Measurements from ENCODE around the gene RAB22A. TPM values are rescaled to one million over a fixed set of nuclear protein-coding genes. Genes with fewer than 3 reads are reported as not detected.

RAB22A gene
- total and polyA plus RNA-seq, 2 donors (not counting 3 experiments of a cell fraction or from before 2014, with no cell fraction given) = 8.6 to 16.3 TPM

DNA sequence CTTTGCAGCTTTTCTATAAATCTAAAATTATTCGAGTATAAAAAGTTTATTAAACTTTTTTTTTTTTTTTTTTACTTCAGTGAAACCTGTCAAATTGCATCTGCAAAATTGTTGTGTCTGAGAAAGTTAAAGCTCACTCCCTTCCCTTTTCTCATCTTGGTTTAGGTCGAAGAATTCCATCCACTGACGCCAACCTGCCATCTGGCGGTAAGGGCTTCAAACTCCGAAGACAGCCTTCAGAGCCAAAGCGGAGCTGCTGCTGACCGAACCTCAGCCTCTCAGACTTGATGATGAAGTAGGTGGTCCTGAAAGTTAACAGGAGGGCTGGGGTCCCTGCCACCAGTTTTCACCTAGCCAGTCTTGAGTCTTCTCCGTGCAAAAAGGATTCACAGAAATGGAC lies 49.9 kb downstream of the RAB22A start:
- DNase-seq (ENCODE audit: low read depth, low spot score) (no peak), FAIRE-seq (no peak)
- CTCF ChIA-PET = interaction anchor here (0.7 to 2.3 kb wide), 3 partner anchors 11 to 18 kb away, joined by 3 to 8 read pairs (median 3); no protein-coding TSS in a partner anchor
- peaks cover 4% of the 10 kb centered on the region for H3K9me1 ChIP-seq (replicated peaks; ENCODE audit: control insufficient read depth, extremely low read depth, insufficient read depth, low read length)
- no peak overlapping the region for H3K27ac ChIP-seq (ENCODE audit: insufficient read depth, low read depth, low read length)
- POLR2A ChIA-PET = interaction anchor here (0.5 to 0.6 kb wide), 2 partner anchors 22 to 554 kb away, joined by 3 read pairs; no protein-coding TSS in a partner anchor
- dilution Hi-C loops (cut with MboI; ENCODE audit: extremely low pct_ligation_motif_present, low sequenced_read_pairs) = no loop called here
- peaks cover 7% of the 10 kb centered on the region for H3K4me1 ChIP-seq (ENCODE audit: control insufficient read depth, extremely low read depth, insufficient read depth, low read length)
- H3K36me3 ChIP-seq (ENCODE audit: control insufficient read depth in 2 of 2, extremely low read depth in 1 of 2, insufficient read depth in 2 of 2, low read length in 2 of 2) = peaks cover 10 to 15% of the 10 kb centered on the region in 2 experiments
- no peak overlapping the region for H2AFZ ChIP-seq (ENCODE audit: low read depth, low read length)
- H3K9ac ChIP-seq (replicated peaks; ENCODE audit: extremely low read depth, insufficient read depth, low read length) = no peak overlapping the region
- H3K4me3 ChIP-seq (replicated peaks in 1 of 3; ENCODE audit: insufficient read depth in 1 of 3, low read depth in 1 of 3, low read length in 3 of 3) = no peak overlapping the region
- no peak overlapping the region for H3K4me2 ChIP-seq (ENCODE audit: insufficient read depth, low read length)
- H3K27me3 ChIP-seq (ENCODE audit: control insufficient read depth in 2 of 2, insufficient read depth in 2 of 2, low read length in 2 of 2) = no peaks in the 10 kb centered on the region
- no TSS peak for BruUV-seq (replicated peaks)
- no peaks in the 10 kb centered on the region for H4K20me1 ChIP-seq (replicated peaks; ENCODE audit: control insufficient read depth, extremely low read depth, insufficient read depth, low read length)
- H3K79me2 ChIP-seq (ENCODE audit: control insufficient read depth, insufficient read depth, low read length) = no peaks in the 10 kb centered on the region
- H3K9me3 ChIP-seq (replicated peaks; ENCODE audit: control insufficient read depth, insufficient read depth, low read length) = no peaks in the 10 kb centered on the region
- intact Hi-C loops (cut with micrococcal nuclease) = no loop called here
- no peak for TF ChIP-seq MYC (IDR thresholded peaks at IDR 0.05; ENCODE audit: low read depth, low read length)
- TF ChIP-seq, protein P1, sequence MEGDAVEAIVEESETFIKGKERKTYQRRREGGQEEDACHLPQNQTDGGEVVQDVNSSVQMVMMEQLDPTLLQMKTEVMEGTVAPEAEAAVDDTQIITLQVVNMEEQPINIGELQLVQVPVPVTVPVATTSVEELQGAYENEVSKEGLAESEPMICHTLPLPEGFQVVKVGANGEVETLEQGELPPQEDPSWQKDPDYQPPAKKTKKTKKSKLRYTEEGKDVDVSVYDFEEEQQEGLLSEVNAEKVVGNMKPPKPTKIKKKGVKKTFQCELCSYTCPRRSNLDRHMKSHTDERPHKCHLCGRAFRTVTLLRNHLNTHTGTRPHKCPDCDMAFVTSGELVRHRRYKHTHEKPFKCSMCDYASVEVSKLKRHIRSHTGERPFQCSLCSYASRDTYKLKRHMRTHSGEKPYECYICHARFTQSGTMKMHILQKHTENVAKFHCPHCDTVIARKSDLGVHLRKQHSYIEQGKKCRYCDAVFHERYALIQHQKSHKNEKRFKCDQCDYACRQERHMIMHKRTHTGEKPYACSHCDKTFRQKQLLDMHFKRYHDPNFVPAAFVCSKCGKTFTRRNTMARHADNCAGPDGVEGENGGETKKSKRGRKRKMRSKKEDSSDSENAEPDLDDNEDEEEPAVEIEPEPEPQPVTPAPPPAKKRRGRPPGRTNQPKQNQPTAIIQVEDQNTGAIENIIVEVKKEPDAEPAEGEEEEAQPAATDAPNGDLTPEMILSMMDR (IDR thresholded peaks at IDR 0.05; ENCODE audit: extremely low read depth in 1 of 2, insufficient read depth in 1 of 2, low read depth in 1 of 2, low read length in 2 of 2) = no peak
- no peak for TF ChIP-seq FOS (IDR thresholded peaks at IDR 0.05; ENCODE audit: borderline replicate concordance, insufficient read depth, low read length)
- TF ChIP-seq POLR2AphosphoS5 (IDR thresholded peaks at IDR 0.05; ENCODE audit: insufficient read depth, low read depth, low read length) = no peak
- TF ChIP-seq JUN (IDR thresholded peaks at IDR 0.05; ENCODE audit: borderline replicate concordance, insufficient read depth, insufficient read length, low read depth) = no peak
- no peak for TF ChIP-seq GATA2 (IDR thresholded peaks at IDR 0.05; ENCODE audit: insufficient read depth, insufficient read length, low read depth, low read length)
- no peak for TF ChIP-seq EZH2 (IDR thresholded peaks at IDR 0.05; ENCODE audit: borderline replicate concordance, low read depth, low read length, severe bottlenecking)
